ENCODE data around the gene PHLDA2.

The PHLDA2 gene

GRCh38 chr11:2883640-2883978, 45.6 kb downstream of the PHLDA2 start:
- no peak for DNase-seq (ENCODE audit: low read depth in 2 of 2, low spot score in 1 of 2)

GRCh38 chr11:2882396-2883110, 46.7 kb downstream of the PHLDA2 start:
- no peak for DNase-seq (ENCODE audit: low read depth in 2 of 2, low spot score in 1 of 2)

- no peak for DNase-seq (ENCODE audit: low read depth in 2 of 2, low spot score in 1 of 2)
Measured at GRCh38 chr11:2881981-2882375, 47.2 kb downstream of the PHLDA2 start.

GRCh38 chr11:2881076-2881980, 47.9 kb downstream of the PHLDA2 start:
- no peak for DNase-seq (ENCODE audit: low read depth in 2 of 2, low spot score in 1 of 2)

GRCh38 chr11:2880646-2881045, 48.6 kb downstream of the PHLDA2 start:
- no peak for DNase-seq (ENCODE audit: low read depth in 2 of 2, low spot score in 1 of 2)

GRCh38 chr11:2878782-2879181, 50.4 kb downstream of the PHLDA2 start:
- no peak for DNase-seq (ENCODE audit: low read depth in 2 of 2, low spot score in 1 of 2)

Data from stimulated activated CD8-positive, alpha-beta memory T cell treated with anti-CD3 and anti-CD28 coated beads, Interleukin-4, amount 100 ng/mL, for 1 hour (primary cell).